ENCODE data around the gene ANKRD40CL.

The ANKRD40CL gene

DNA sequence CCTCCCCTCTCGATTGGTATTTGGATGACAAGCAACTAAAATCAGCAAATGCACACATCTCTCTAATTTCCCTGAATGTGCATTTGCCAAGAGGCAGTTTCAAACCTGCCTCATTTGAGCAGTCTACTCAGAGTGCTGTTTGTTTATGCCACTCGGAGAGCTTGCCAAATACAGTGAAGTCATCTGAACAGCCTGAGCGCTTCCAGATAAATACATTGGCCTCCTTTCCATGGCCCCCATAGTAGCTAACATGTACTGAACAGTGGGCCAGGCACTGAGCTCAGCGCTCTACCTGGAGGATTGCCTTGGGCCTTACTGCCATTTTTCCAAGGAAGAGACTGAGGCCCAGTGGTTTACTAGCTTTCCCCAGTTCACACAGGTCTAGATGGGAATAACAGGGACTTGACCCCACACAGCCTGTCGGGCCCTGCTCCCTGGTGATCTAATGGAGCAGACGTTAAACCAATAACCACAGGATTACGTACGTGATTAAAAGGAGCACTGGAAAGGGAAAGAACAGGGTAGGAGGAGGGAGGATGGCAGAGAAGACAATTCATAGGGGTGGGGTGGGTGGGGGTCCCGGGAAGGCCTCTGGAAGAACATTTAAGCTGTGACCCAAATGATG, 18.7 kb upstream of the ANKRD40CL start:
- no peak for DNase-seq

DNA sequence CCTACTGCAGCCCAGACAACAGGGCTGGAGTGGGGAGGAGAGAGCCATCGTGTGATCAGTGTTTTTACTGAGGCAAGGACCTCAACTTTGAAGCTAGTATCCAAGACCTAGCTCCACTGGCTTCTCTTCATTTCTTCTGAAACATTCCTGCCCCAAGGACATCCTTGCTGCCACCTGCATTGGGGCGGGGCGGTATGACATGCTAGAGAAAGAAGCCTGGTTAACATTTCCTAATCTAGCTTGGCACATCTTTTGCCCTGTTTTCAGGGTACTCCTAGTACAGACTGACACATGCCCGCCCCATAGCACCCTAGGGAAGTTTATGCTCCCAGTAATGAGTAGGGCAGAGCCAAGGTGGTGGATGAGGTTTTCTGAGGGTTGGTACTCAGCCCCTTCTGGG, 17.8 kb upstream of the ANKRD40CL start:
- no peak for DNase-seq

- no peak for DNase-seq
Observed at GRCh38 chr17:50783905-50784304, 16.6 kb upstream of the ANKRD40CL start.

DNA sequence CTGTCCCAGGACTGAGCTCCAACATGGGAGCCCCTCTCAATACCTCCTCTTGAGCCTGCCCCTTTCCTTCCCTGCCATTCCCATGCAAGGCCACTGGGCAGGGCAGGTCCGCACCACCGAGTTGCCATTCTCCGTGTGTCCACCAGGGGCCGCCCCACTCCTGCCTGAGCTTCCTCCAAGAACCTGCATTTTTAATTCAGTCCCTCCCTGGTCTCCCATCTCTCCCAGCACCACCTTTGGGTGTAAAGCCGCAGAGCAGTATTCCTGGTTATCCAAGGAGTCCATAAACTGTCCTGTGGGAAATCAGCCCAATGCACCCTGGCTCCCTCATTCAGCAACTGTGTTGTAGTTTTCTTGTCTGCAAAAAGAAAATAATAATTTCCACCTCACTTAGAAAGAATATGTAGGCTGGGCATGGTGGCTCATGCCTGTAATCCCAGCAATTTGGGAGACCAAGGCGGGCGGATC, 15.9 kb upstream of the ANKRD40CL start:
- DNase-seq = peak; percentile 83

DNA sequence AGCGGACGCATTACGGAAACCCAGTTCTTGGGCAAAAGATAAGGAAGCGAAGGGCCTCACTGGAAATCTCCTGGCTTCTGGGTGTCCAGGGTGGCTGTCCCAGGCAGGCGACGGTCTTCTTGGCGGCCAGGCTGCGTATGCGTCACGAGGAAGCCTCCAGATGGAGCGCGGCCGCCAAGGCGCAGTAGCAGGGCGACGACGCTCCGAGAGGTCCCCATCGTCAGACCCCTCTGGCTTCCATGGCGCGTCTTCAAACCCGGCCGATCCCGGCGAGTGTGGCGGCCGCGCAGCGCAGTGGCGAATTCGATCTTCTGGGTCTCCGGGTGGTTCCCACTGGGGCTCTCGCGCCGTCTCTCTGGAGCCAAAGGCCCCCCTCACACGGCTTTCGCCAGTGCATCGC, 13.8 kb upstream of the ANKRD40CL start:
- no peak for DNase-seq

GRCh38 chr17:50779747-50780353, 12.5 kb upstream of the ANKRD40CL start:
- DNase-seq = no peak

GRCh38 chr17:50778988-50779387, 11.7 kb upstream of the ANKRD40CL start:
- DNase-seq = no peak

GRCh38 chr17:50778471-50778870, 11.2 kb upstream of the ANKRD40CL start:
- DNase-seq = no peak

- DNase-seq = no peak
Observed at GRCh38 chr17:50775926-50776325, 8.6 kb upstream of the ANKRD40CL start.

GRCh38 chr17:50774225-50774803, 7.0 kb upstream of the ANKRD40CL start:
- DNase-seq = no peak

DNA sequence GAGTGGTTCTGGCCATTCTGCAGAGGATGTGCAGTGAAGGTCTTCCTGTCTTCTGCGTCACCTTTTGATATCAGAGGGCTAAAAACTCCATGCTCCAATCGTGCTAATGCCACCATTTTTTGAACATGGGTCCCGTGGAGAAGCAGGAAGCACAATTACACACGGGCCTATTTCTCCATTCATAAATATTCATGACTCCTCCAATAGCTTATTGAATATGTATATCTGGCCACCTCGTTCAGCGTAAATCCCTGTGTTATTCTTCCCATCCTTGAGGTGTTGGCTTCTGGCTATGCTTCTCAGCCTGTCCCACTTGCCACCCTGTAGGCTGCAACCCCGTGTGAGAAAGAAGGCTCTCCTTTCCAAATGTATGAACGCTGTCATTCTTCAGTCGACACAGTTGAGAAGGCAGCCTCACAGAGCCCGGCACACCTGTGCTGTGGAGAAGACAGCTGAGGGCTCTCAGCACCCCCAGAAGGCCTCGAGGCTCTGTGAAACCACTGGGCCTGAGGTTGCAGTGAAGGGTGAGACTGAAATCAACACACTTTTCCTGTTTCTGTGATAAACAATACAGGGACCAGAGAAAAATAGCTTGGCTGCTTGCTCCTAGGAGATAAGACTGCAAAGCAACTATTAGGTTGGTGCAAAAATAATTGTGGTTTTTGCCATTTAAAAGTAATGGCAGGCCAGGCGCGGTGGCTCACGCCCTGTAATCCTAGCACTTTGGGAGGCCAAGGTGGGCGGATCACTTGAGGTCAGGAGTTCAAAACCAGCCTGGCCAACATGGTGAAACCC, 4.9 kb upstream of the ANKRD40CL start:
- no peak for DNase-seq

- no peak for DNase-seq
Observed at GRCh38 chr17:50770346-50770745, 3.0 kb upstream of the ANKRD40CL start.

- no peak for DNase-seq
Observed at GRCh38 chr17:50769884-50770283, 2.6 kb upstream of the ANKRD40CL start.

DNA sequence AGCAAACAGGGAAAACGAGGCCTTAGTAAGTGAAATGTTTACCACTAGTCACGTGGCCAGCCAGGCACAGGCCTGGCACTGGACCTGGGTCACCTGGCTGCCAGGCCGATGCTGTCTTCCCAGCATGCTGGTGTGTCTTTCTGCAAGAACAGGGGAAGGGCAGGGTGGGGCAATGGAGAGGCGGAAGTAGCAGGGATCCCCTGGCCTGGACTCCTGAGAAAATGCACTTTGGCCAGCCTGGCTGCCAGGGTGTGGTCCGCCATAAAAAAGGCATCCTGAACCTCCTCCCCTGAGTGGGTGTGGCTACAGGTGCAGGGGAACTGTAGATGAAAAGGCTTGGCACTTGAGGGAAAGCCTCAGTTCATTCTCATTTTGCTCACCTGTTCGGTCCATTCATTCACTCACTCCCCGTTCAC, 1.0 kb upstream of the ANKRD40CL start:
- no peak for DNase-seq

- no peak for DNase-seq
Observed at GRCh38 chr17:50767030-50767429, 288 bp downstream of the ANKRD40CL start.

DNA sequence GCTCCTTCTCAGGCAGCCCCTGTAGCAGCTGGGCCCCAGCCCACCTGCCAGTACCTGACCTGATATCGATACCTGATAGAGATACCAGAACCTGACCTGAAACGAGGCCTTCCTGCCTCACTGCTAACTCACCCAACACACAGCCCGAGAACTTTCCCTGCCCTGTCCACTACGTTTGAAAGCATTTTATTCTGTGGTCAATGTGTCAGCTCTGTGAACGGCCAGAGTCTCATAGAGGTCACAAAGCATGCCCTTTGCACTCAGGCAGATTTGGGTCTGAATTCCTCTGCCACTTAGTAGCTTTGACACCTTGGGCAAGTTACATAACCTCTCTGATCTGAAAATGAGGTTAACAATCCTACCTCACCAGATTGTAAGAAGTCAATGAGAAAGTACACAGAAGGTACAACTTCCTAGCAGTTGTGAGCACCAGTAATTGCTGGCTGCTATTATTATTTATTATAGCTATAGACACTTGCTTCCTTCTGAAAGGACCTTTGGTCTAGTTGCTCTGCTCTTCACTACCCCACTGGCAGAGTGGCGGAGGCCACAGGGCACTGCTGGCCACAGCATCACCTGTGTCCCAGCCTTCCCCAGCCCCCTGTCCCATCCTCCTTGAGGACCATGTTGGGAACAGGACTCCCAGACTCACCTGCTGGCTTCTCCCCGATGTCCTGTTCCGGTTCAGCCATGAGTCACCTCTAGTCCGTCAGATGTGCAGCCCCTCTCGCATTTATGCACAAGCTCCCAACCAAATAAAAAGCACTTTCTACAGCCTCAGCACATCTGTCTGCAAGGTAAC, 895 bp downstream of the ANKRD40CL start:
- DNase-seq = peak; percentile 37

DNA sequence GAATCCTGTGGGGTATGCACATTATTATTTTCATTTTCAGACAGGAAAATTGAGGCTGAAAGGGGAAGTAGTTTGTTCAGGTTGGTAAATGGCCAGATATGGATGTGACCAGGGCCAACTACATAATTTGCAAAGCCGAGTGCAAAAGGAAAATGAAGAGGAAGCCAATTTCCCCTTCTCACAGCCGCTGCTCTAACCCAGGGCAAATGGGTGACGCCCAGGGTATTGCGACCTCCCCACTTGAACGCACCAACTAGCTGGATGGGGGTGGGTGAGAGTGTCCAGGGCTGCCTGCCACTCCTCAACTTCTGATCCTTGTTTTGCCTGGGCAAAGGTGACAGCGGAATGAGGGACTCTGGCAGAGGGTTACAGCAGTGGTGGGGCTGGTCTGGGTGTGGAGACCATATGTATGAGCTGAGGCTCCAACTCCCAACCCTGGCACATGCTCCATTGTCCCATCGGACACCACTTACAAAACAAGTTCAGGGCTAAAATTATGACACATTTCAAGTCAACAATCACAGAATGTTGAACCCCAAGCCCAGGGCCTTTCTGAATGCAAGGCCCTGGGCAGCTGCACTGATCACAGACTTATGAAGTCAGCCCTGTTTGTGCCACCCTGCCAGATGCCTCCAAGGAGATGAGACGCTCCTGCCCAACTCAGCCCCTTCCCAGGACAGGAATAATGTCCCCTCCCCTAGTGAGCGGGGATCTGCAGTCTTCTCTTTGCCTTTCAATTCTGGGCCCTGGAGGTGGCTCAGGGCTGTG, 1.7 kb downstream of the ANKRD40CL start:
- DNase-seq = no peak

GRCh38 chr17:50764734-50765149, 2.6 kb downstream of the ANKRD40CL start:
- no peak for DNase-seq

DNA sequence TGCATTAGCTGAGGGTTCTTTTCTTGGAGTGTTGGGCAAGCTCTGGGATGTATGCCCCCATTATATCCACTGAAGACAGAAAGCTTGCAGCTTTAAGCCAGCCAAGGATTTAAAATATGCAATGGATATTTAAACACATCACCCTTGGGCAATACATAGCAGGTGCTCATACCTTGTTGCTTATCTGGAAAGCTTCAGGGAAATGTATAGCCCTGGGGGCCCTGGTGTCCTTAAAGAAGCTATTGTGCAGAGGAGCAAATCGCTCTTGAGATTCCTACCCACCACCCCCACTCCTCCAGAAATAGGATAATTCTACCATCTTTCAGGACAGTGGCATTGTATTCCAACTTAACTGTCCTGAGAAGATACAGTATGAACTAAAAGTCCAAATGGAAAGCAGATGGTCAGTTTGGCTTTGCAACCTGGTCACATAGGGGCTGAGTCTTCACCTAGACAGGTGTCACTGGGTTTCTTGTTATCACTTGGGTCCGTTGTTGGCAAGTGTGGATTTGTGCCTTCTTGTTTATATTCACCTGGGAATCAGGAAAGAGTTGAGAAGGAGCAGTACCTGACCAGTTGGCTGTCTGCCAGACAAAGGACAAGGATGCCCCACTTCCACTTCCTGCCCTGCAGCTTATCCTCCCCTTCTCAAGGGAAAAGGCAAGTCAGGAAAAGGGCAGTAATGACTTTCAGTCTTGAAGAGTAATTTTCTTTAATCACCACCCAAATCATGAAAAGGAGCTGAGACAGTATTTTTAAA, 3.4 kb downstream of the ANKRD40CL start:
- no peak for DNase-seq

GRCh38 chr17:50762177-50762576, 5.1 kb downstream of the ANKRD40CL start:
- no peak for DNase-seq

DNA sequence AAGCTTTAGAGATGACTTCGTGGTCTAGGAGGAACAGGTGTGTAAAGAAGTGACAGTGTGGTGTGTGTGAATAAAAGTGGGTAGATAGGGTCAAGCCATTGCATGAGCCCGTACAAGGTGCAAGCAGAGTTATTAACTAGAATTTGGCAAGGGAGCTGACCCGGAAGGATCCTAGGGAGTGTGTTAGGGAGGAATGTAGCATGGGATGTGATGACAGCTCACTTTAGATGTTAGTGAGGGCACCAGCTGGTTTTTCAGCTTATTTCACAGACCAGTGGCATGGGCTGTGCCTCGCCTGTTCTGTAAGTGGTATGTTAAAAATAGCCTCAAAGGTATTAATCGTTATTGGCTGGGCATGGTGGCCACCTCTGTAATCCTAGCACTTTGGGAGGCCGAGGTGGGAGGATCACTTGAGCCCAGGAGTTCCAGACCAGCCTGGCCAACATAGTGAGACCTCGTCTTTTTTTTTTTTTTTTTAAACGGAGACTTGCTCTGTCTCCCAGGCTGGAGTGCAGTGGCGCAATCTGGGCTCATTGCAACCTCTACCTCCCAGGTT, 8.3 kb downstream of the ANKRD40CL start:
- DNase-seq = no peak

All from EL (cell line).